ENCODE data around the gene PLSCR2. TPM values are rescaled to one million over a fixed set of nuclear protein-coding genes. Genes with fewer than 3 reads are reported as not detected.

The PLSCR2 gene
- total and polyA plus RNA-seq, 9 of the 15 experiments (the other 6 are each of a cell fraction or from before 2014, with no cell fraction given) = 0.07 to 0.49 (median 0.25) TPM; not detected in 4

DNA sequence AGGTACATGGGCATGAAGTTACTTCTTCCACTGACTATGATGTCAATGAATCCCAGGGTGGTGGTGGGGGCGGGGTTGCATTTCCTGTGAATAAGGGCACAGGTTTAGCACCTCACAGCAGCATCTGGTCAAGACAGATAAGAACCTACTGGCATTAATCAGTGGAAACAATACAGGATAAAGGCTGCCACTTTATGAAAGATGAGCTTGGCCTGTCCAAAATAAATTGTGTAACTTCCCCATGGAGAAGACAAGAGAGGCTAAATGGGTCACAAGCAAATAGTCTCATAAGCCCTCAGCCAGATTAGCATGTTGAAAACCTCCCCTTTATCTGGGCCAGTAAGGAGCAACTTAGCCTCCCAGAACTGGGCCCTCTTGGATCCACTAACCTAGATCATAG is 27.4 kb upstream of the PLSCR2 start (continued):
- TF ChIP-seq HNRNPLL (IDR thresholded peaks at IDR 0.05; ENCODE audit: low read depth, low read length, poor library complexity, severe bottlenecking) (no peak), ZNF780A (CRISPR knock-in tag; IDR thresholded peaks at IDR 0.05) (no peak), ZNF507 (tag; conservative IDR thresholded peaks at IDR 0.05) (no peak), FOXJ2 (tag; IDR thresholded peaks at IDR 0.05) (no peak), GABPB1 (CRISPR knock-in tag; IDR thresholded peaks at IDR 0.05) (no peak), FOXJ3 (CRISPR knock-in tag; IDR thresholded peaks at IDR 0.05) (no peak), FIP1L1 (IDR thresholded peaks at IDR 0.05; ENCODE audit: low read depth, low read length, poor library complexity, severe bottlenecking) (no peak), ZNF253 (CRISPR knock-in tag; conservative IDR thresholded peaks at IDR 0.05) (no peak), MYNN (IDR thresholded peaks at IDR 0.05) (peak; percentile 74; the same call in 1 of the 2 replicates), MYNN (CRISPR knock-in tag; IDR thresholded peaks at IDR 0.05) (no peak), MAZ (CRISPR knock-in tag; conservative IDR thresholded peaks at IDR 0.05 in 1 of 2, IDR thresholded peaks at IDR 0.05 in 1 of 2) (0 out of 4 replicates have a peak, but pooled peaks of 1 of the 2 experiments have one; percentile 35), KDM1A (IDR thresholded peaks at IDR 0.05) (peak; percentile 86 to 91), RBM14 (IDR thresholded peaks at IDR 0.05; ENCODE audit: borderline replicate concordance, insufficient read depth, low read depth, low read length) (no peak), BHLHE40 (IDR thresholded peaks at IDR 0.05; ENCODE audit: low read length) (peak; percentile 53; the same call in 1 of the 2 replicates), FOXK2 (conservative IDR thresholded peaks at IDR 0.05 in 1 of 2, IDR thresholded peaks at IDR 0.05 in 1 of 2; ENCODE audit: low read depth in 2 of 2) (no peak), LARP7 (IDR thresholded peaks at IDR 0.05) (no peak), TAF7 (tag; IDR thresholded peaks at IDR 0.05) (no peak), ZNF224 (CRISPR knock-in tag; IDR thresholded peaks at IDR 0.05) (no peak), ELK3 (CRISPR knock-in tag; IDR thresholded peaks at IDR 0.05) (no peak)
- TF ChIP-seq, protein P1, sequence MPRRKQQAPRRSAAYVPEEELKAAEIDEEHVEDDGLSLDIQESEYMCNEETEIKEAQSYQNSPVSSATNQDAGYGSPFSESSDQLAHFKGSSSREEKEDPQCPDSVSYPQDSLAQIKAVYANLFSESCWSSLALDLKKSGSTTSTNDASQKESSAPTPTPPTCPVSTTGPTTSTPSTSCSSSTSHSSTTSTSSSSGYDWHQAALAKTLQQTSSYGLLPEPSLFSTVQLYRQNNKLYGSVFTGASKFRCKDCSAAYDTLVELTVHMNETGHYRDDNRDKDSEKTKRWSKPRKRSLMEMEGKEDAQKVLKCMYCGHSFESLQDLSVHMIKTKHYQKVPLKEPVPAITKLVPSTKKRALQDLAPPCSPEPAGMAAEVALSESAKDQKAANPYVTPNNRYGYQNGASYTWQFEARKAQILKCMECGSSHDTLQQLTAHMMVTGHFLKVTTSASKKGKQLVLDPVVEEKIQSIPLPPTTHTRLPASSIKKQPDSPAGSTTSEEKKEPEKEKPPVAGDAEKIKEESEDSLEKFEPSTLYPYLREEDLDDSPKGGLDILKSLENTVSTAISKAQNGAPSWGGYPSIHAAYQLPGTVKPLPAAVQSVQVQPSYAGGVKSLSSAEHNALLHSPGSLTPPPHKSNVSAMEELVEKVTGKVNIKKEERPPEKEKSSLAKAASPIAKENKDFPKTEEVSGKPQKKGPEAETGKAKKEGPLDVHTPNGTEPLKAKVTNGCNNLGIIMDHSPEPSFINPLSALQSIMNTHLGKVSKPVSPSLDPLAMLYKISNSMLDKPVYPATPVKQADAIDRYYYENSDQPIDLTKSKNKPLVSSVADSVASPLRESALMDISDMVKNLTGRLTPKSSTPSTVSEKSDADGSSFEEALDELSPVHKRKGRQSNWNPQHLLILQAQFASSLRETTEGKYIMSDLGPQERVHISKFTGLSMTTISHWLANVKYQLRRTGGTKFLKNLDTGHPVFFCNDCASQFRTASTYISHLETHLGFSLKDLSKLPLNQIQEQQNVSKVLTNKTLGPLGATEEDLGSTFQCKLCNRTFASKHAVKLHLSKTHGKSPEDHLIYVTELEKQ (CRISPR knock-in tag; IDR thresholded peaks at IDR 0.05) = no peak
- TF ChIP-seq, protein P2, sequence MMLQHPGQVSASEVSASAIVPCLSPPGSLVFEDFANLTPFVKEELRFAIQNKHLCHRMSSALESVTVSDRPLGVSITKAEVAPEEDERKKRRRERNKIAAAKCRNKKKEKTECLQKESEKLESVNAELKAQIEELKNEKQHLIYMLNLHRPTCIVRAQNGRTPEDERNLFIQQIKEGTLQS (IDR thresholded peaks at IDR 0.05) = peak; percentile 57; the same call in 1 of the 2 replicates
- TF ChIP-seq, protein P2 (CRISPR knock-in tag; conservative IDR thresholded peaks at IDR 0.05) = no peak
- TF ChIP-seq, protein P3, sequence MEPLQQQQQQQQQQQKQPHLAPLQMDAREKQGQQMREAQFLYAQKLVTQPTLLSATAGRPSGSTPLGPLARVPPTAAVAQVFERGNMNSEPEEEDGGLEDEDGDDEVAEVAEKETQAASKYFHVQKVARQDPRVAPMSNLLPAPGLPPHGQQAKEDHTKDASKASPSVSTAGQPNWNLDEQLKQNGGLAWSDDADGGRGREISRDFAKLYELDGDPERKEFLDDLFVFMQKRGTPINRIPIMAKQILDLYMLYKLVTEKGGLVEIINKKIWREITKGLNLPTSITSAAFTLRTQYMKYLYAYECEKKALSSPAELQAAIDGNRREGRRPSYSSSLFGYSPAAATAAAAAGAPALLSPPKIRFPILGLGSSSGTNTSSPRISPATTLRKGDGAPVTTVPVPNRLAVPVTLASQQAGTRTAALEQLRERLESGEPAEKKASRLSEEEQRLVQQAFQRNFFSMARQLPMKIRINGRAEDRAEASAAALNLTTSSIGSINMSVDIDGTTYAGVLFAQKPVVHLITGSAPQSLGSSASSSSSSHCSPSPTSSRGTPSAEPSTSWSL (CRISPR knock-in tag; IDR thresholded peaks at IDR 0.05; ENCODE audit: borderline replicate concordance) = no peak
